ENCODE results near the gene CRABP1. TPM values are rescaled to one million over a fixed set of nuclear protein-coding genes. Genes with fewer than 3 reads are reported as not detected.

The CRABP1 gene
- total RNA-seq, 3 donors from 2014 or later: 11.5 to 14.5 TPM; not detected in 1

DNA sequence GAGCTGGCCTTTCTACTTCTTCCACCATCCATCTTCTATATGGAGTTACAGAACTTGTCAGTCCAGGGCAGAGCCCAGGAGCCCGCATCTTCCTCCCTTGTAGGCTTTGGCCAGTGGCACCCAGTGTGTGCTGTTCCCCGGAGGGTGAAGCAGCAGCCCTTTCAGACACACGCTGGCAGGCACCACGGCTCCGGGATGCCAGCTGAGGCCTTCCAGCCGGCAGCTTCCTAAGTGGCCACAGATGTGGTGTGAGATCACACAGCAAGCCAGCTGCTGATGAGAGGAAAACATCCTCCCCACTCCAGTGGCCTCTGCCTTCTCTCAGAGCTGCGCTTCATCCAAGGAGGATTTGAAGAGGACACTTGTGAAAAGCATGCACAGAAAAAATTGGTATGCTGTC, 24.1 kb downstream of the CRABP1 start:
- no peak for DNase-seq (ENCODE audit: low spot score in 2 of 2)
- intact Hi-C loops (cut with DNase I; ENCODE audit: low total_unique reads): no loop called here
- no peaks in the 10 kb centered on the region for H3K9me3 ChIP-seq
- no peaks in the 10 kb centered on the region for H3K4me1 ChIP-seq
- no peaks in the 10 kb centered on the region for H3K36me3 ChIP-seq
- no peak overlapping the region for H3K4me3 ChIP-seq
- H3K27ac ChIP-seq: no peak overlapping the region
- TF ChIP-seq POLR2A (IDR thresholded peaks at IDR 0.05) (no peak), CTCF (IDR thresholded peaks at IDR 0.05) (no peak), POLR2AphosphoS5 (IDR thresholded peaks at IDR 0.05) (no peak)
- no peaks in the 10 kb centered on the region for H3K27me3 ChIP-seq

- H3K27me3 ChIP-seq: no peaks in the 10 kb centered on the region
- no peak for DNase-seq (ENCODE audit: low spot score in 2 of 2)
- TF ChIP-seq POLR2AphosphoS5 (IDR thresholded peaks at IDR 0.05): no peak
- H3K4me3 ChIP-seq: no peak overlapping the region
- intact Hi-C loops (cut with DNase I; ENCODE audit: low total_unique reads): no loop called here
- no peaks in the 10 kb centered on the region for H3K9me3 ChIP-seq
- H3K36me3 ChIP-seq: no peaks in the 10 kb centered on the region
- no peaks in the 10 kb centered on the region for H3K4me1 ChIP-seq
- H3K27ac ChIP-seq: no peak overlapping the region
Measured at GRCh38 chr15:78365917-78366316, 25.8 kb downstream of the CRABP1 start.

- TF ChIP-seq POLR2A (IDR thresholded peaks at IDR 0.05) (no peak), POLR2AphosphoS5 (IDR thresholded peaks at IDR 0.05) (no peak), CTCF (IDR thresholded peaks at IDR 0.05) (no peak)
- Histone ChIP-seq H3K27me3 (no peaks in the 10 kb centered on the region), H3K4me3 (no peak overlapping the region), H3K36me3 (no peaks in the 10 kb centered on the region), H3K9me3 (no peaks in the 10 kb centered on the region), H3K4me1 (no peaks in the 10 kb centered on the region), H3K27ac (no peak overlapping the region)
- no peak for DNase-seq (ENCODE audit: low spot score in 2 of 2)
- intact Hi-C loops (cut with DNase I; ENCODE audit: low total_unique reads): no loop called here
Measured at GRCh38 chr15:78366342-78366741, 26.2 kb downstream of the CRABP1 start.

DNA sequence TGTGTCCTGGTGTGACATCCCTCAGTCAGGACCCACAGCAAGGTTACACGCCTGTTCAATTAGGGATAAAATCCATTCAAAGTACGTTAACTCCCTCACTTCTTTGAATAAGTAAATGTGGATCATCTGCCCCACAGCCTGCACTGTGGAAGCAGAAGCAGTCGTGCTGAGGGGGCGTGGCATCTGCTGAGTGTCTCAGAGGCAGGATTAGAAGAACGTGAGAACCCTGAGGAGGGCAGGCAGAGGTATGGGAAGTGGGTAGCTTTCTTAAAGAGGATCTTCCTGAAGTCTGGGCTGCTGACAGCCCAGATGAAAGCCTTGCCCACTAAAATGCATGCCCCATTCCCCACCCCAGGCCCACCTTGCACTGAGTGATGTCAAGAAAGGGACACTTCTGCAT, 28.5 kb downstream of the CRABP1 start:
- no peak overlapping the region for H3K27ac ChIP-seq
- H3K9me3 ChIP-seq: no peaks in the 10 kb centered on the region
- no peak overlapping the region for H3K4me3 ChIP-seq
- TF ChIP-seq POLR2AphosphoS5 (IDR thresholded peaks at IDR 0.05): no peak
- no peak for TF ChIP-seq CTCF (IDR thresholded peaks at IDR 0.05)
- no peak for TF ChIP-seq POLR2A (IDR thresholded peaks at IDR 0.05)
- no peak for DNase-seq (ENCODE audit: low spot score in 2 of 2)
- intact Hi-C loops (cut with DNase I; ENCODE audit: low total_unique reads): no loop called here
- H3K27me3 ChIP-seq: no peaks in the 10 kb centered on the region
- no peaks in the 10 kb centered on the region for H3K4me1 ChIP-seq
- no peaks in the 10 kb centered on the region for H3K36me3 ChIP-seq

GRCh38 chr15:78369161-78369560, 29.0 kb downstream of the CRABP1 start:
- DNase-seq (ENCODE audit: low spot score in 2 of 2): no peak
- Histone ChIP-seq H3K27me3 (no peaks in the 10 kb centered on the region), H3K36me3 (no peaks in the 10 kb centered on the region), H3K4me1 (no peaks in the 10 kb centered on the region), H3K27ac (no peak overlapping the region), H3K9me3 (no peaks in the 10 kb centered on the region), H3K4me3 (no peak overlapping the region)
- intact Hi-C loops (cut with DNase I; ENCODE audit: low total_unique reads): no loop called here
- TF ChIP-seq CTCF (IDR thresholded peaks at IDR 0.05): no peak
- TF ChIP-seq POLR2AphosphoS5 (IDR thresholded peaks at IDR 0.05): no peak
- no peak for TF ChIP-seq POLR2A (IDR thresholded peaks at IDR 0.05)

DNA sequence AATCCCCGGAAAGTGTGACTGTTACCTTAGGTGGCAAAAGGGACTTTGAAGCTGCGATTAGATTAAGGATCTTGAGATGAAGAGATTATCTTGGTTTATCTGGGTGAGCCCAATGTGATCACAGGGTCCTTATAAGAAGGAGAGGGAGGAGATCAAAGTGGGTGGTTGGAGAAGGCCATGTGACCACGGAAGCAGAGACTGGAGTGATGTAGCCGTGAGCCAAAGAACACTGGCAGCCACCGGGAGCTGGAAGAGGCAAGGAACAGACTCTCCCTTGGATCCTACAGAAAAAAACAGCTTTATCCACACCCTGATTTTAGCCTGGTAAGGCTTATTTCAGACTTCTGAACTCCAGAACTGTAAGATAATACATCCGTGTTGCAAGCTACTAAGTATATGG, 29.9 kb downstream of the CRABP1 start:
- Histone ChIP-seq H3K27me3 (no peaks in the 10 kb centered on the region), H3K27ac (no peak overlapping the region), H3K4me3 (no peak overlapping the region), H3K36me3 (no peaks in the 10 kb centered on the region), H3K9me3 (no peaks in the 10 kb centered on the region), H3K4me1 (no peaks in the 10 kb centered on the region)
- intact Hi-C loops (cut with DNase I; ENCODE audit: low total_unique reads): no loop called here
- TF ChIP-seq POLR2A (IDR thresholded peaks at IDR 0.05) (no peak), POLR2AphosphoS5 (IDR thresholded peaks at IDR 0.05) (no peak), CTCF (IDR thresholded peaks at IDR 0.05) (no peak)
- DNase-seq (ENCODE audit: low spot score in 2 of 2): no peak
